ACHN (cell line): ENCODE data around the gene RRP1B.
"Not testable (repeated sequence)": the region's sequence is repeated elsewhere in the genome, so short reads cannot be mapped to it uniquely, and the experiment has no call there.

Experiments used
- DNase-seq: peaks from one replicate; pipeline ENCODE4 v3.0.0-alpha.2; 2015
- in situ Hi-C: cut with HindIII; loops from 2 replicates; pipeline ENCODE4 v1.10.0; 2017; ENCODE audit warnings: low sequenced_read_pairs, low pct_ligation_motif_present, low pct_unique_long_range_greater_than_20kb

RRP1B gene

GRCh38 chr21:43691086-43691795, 31.9 kb downstream of the RRP1B start:
- in situ Hi-C loops: no loop called here
- no peak for DNase-seq

DNA sequence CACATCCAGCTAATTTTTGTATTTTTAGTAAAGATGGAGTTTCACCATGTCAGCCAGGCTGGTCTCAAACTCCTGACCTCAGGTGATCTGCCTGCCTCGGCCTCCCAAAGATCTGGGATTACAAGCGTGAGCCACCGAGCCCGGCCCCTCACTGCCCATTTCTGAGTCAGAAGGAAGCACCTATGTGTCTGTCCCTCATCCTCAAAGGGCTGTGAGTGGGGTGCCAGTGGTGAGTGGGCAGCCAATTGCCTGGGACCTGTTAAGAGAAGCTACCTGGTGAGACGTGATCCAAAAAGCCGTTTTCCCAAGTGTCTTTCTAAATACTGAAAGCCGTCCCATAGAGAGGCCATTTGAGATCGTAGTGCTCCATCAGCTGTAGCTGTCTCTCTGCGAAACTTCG, 32.4 kb downstream of the RRP1B start:
- in situ Hi-C loops: no loop called here
- DNase-seq: no peak

DNA sequence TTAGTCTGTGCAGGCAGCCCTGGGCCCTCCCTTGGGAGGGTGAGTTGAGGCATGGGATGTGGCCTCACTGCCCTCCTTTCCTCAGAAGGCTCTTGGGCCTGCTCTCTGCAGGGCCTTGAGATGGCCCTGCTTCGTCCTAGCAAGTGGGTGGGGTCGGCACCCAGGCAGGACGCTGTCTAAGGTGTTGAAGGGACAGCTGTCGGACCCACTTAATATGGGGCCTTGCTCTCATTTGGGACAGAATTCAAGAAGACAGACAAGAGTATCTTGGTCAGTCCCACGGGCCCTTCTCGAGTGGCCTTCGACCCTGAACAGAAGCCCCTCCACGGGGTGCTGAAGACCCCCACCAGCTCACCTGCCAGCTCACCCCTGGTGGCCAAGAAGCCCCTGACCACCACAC, 33.6 kb downstream of the RRP1B start:
- no peak for DNase-seq
- in situ Hi-C loops: no loop called here

GRCh38 chr21:43693981-43694380, 34.6 kb downstream of the RRP1B start:
- in situ Hi-C loops: no loop called here
- no peak for DNase-seq

DNA sequence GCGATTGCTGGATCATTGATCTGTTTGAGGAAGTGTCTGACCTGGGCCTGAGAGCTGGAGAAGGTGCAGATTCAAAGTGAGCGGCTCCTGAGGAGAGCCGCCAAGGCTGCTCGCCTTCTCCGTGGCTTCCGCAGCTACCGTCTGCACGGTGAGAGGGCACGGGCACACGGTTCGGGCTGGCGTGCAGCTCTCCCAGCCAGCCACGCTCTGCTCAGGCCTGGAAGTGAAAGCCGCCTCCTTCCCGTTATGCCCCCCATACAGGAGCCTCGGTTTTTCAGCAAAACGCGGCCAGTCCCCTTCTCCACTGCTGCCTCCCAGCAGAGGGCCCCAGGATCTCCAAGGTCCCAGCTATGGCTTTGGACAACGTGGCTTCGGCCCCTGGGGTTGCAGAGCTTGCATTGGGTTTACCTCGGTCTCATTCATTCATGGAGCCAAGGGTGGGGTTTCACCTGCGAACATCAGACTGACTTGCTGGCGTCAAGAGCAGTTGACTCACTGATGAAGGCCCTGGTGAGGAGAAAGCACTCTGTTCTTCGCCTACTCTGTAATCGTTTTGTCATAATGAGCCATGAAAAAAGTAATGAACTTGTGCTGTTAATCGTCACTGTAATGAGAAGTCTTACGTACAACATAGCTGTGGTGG, 35.2 kb downstream of the RRP1B start:
- in situ Hi-C loops: no loop called here
- no peak for DNase-seq

DNA sequence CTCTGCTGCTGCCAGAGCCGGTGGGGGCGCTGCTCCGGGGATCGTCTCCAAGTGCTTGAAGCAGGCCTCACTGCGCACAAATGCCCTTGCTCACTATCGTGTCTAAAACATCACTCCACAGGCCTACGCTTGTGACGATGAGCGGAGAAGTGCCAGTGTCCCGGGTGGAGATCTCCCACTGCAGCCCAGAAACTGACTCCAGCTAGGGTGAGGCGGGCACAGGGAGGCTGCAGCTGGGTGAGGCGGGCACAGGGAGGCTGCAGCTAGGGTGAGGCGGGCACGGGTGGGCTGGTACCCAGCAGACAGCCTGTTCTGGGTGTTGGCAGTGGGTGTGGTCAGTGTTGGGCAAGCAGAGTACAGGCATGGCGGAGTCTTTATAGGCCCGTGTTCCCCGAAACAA, 36.9 kb downstream of the RRP1B start:
- DNase-seq: no peak
- in situ Hi-C loops: no loop called here

DNA sequence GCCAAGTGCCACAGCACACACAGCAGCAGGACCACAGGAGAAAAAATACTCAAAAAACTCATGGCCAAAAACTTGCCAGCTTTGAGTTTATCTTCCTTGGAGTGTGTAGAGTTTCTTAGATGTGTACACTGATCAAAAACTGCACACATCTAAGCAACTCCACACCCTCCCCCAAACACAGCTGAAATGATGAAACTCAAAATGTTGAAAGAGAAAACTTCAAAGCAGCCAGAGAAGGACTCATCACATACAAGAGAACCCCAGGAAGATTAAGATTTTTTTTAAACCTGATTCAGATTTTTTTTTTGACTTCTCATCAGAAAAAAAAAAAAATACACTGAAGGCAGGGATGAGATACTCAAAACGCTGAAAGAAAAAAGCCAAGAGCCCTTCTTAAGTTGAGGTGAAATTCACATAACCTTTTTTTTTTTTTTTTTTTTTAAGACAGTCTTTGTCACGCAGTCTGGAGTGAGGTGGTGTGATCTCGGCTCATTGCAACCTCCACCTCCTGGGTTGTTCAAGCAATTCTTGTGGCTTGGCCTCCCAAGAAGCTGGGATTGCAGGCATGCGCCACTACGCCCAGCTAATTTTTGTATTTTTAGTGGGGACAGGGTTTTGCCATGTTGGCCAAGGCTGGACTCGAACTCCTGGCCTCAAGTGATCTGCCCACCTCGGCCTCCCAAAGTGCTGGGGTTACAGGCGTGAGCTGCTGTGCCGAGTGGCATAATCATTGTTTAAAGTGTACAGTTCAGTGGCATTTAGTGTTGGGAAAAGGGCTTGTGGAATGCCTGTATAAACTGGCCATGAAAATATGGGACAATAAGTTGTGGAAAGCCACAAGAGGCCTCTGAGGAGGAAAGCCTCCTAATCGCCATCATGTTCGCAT, 38.6 kb downstream of the RRP1B start:
- DNase-seq: no peak
- in situ Hi-C loops: no loop called here

DNA sequence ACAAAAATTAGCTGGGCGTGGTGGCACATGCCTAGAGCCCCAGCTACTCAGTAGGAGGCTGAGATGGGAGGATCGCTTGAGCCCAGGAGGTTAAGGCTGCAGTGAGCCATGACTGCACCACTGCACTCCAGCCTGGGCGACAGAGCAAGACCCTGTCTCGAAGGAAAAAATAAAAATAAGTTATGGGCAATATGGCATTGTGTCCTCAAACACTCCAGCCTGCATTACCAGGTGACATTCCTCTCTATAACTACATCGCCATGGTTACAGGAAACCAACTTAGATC, 40.1 kb downstream of the RRP1B start:
- in situ Hi-C loops: not testable (repeated sequence)

GRCh38 chr21:43699933-43700599, 40.7 kb downstream of the RRP1B start:
- in situ Hi-C loops: no loop called here
- no peak for DNase-seq

More for the DNA sequence above, 40.1 kb downstream of the RRP1B start:
- not testable (repeated sequence) for DNase-seq

- no peak for DNase-seq
- in situ Hi-C loops: no loop called here
Measured at GRCh38 chr21:43701936-43702784, 42.8 kb downstream of the RRP1B start.

DNA sequence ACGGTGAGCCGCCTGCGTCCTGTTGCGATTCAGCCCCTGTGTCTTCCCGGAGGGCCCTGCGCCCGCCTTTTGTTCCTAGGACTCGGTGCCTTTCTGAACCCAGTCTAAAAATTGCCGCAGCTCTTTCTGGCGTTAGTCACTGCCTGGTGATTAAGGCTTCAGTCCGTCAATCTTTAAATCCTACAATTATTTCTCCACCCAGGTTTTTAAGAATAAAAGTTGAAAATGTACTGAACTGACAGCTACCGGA, 43.4 kb downstream of the RRP1B start:
- in situ Hi-C loops: no loop called here
- no peak for DNase-seq

- peak; percentile 35 for DNase-seq
Measured at GRCh38 chr21:43703035-43703880, 43.9 kb downstream of the RRP1B start.

DNA sequence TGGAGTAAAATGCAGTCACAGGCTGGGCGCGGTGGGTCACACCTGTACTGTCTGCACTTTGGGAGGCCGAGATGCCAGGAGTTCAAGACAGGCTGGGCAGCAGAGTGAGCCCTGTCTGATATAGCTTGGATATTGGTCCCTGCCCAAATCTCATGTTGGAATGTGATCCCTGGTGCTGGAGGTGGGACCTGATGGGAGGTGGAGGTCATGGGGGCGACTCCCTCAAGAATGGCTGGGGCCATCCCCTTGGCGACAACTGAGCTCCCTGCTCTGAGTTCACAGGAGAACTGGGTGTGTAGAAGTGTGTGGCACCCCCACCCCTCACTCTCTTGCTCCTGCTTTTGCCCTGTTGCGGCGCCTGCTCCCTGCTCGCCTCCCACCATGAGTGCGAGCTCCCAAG, 48.1 kb downstream of the RRP1B start:
- no peak for DNase-seq
- in situ Hi-C loops: no loop called here

More at GRCh38 chr21:43703035-43703880, 43.9 kb downstream of the RRP1B start:
- in situ Hi-C loops: no loop called here

GRCh38 chr21:43708745-43709381, 49.5 kb downstream of the RRP1B start:
- in situ Hi-C loops: no loop called here
- no peak for DNase-seq

DNA sequence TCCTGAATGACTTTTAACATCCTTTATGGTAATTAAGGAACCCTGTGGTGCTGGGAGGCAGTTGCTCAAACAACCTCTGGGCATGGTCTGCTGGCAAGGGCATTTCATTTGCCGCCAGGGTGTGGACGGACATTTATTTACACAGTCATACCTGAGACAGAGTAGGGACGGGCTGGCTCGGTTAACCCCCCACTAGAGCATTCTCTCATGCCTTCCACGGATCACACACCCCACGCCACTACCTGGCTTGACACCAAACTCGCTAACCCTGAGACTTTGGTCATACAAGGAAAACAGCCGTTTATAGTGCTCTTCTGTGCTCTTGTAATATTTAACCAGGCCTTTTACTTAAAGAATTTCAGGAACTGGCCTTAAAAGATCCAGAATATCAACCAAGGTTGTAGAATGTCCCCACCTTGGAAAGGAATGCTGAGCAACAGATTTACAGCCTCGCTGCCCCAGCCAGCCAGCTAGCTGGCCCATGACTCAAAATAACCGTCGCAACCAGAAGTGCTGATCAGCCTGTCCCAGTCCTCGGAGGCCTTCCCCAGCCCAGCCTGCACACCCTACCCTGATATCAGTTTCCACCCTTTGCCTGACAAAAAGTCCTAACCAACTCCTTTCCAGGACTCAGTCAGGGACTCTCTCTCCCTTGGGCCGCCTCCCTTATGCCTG, 53.0 kb downstream of the RRP1B start:
- peak; percentile 93 for DNase-seq
- in situ Hi-C loops: no loop called here

- DNase-seq, in situ Hi-C loops: not testable (repeated sequence)
Measured at GRCh38 chr21:43713123-43713522, 53.8 kb downstream of the RRP1B start.
